ENCODE data around the gene OGDH. TPM values are rescaled to one million over a fixed set of nuclear protein-coding genes. Genes with fewer than 3 reads are reported as not detected.
"Not testable (repeated sequence)": the region's sequence is repeated elsewhere in the genome, so short reads cannot be mapped to it uniquely, and the experiment has no call there.

The OGDH gene
- total RNA-seq, 1 donor from 2014 or later, result 57.0 TPM

DNA sequence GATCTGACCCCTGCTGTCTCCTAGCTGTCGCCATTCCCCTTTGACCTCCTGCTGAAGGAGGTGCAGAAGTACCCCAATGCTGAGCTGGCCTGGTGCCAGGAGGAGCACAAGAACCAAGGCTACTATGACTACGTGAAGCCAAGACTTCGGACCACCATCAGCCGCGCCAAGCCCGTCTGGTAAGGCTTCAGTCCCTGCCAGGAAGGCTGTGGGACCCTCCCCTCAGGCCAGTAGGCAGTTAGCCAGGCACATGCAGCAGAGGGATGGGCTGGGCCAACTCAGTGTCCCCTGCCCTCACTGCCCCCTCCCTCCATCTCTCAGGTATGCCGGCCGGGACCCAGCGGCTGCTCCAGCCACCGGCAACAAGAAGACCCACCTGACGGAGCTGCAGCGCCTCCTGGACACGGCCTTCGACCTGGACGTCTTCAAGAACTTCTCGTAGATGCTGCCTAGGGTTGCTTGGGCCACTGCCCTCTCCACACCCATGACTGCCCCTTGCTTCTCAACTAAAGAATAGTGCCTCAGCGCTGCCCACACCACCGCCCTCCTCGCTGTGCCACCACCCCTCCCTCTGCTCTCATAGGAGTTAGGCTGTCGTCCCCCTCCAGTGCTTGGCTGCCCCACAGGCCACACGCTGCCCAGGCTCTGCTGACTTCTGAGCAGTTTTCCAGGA, 101.3 kb downstream of the OGDH start:
- no peak for DNase-seq

DNA sequence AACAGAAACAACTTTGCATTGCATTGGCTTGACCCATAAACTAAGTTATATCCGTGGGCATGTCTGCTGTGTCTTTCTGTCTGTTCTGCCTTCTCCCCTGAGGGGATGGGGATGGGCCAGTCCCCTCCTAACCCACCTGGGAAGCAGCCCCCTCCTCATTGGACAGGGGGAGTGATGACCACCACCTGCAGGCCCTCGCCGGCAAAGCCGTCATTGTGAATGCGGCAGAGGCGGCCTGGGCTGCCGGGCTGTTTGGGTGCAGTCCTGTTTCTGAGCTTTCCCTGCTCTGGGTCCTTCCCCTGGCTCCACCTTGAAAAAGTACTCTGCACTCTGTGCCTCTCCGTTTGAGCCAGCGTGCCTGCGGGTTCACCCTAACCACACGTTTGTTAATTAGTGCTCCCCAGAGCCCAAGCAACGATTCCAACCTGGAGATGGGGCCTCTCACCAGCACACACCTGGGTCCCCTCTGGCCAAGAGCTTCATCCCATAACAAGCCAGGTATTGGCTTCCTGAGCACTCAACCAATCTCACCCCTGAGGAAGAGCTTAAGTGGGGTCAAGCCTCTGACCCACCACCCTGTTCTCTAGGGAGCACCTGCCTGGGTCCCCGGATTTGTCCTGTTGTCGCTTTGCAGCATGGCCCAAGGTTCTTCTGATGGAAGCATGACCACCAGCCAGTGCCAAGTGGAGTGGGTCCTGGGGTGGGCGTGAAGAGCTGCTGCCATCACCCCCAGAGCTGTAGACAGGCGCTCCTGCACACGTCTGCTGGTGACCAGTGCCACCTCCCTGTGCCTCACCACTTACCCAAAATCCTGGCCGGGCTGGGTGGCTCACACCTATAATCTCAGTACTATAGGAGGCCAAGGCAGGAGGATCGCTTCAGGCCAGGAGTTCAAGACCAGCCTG, 102.8 kb downstream of the OGDH start:
- DNase-seq, result no peak

DNA sequence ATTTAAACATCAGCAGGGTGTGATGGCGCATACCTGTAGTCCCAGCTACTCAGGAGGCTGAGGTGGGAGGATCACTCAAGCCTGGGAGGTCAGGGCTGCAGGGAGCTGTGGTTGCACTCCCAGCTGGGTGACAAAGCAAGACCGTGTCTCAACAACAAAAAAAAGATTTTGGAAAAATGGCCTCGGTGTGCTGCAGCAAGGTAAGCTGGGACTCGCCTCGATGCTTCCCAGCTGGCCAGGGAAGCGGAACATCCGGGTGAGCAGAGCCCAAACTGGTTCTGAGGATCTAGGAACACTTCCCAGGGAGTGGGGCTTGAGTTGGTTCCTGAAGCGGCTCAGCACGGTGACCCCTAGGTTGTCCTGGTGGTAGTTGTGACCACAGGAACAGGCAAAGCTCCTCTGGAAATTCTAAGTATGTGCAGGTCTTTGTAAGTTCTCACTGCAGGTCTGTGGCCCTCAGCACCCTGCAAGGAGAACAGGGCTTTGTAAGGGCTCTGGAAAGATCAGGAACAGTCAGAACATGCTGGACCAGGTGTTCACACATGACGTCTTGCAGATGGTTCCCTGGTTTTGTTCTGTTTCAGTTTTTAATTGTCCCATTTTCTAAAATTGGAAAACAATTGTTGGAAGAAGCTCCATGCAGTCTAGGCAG, 103.6 kb downstream of the OGDH start:
- DNase-seq, result no peak

DNA sequence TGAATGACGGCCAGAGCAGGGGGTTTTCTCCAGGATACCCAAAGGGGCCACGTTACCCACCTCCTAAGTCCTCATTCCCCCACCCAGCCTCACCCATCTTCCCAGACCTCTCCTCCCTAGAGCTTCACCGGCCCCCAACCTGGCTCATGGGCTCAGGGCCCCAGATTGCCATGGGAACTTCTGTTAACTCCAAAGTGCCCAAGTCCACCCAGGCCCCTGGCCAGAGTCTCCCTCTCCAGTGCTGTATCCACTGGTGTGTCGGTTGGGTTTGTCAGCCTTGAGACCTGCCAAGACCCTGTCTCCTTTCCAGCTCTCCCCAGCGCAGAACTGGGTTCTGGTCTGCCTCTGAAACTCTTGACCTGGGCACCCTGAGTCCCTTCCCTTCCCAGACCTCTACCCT, 105.1 kb downstream of the OGDH start:
- DNase-seq, result no peak

DNA sequence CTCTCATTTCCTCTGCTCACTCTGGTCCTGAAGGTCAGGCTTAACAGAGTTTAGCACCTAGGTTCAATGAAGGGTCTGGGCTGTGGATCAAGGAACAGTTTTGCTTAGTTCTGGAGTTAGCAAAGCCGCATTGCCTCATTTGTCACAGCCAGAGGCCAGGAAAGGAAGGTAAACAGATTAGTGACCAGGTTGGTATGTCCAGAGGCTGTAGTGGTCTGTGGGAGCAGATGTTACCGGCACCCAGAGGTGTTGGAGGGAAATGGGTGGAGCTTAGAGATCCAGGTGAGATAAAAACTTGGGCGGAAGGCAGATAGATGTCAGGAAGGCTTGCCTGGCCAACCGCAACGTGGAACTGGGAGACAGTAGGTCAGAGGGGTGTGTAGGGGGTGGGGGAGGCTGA, 105.6 kb downstream of the OGDH start:
- DNase-seq, result no peak

DNA sequence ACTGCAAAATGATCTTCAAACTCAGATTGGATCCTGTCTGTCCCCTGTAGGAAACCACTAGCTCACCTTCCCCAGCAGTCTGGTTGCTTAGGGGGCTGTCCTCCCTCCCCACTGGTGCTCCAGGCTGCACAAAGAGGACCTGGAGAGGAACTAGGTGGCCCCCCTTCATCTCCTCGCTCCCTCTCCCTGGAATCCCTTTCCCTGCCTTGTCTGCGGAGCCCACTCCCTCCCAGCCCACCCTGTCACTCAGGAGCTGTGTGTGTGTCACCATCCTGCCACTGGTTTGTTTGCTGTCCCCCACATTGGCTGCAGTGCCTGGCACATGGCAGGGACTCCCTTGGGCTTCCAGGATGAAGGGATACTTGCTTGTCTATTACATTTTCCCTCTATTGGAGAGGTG, 106.7 kb downstream of the OGDH start:
- no peak for DNase-seq

DNA sequence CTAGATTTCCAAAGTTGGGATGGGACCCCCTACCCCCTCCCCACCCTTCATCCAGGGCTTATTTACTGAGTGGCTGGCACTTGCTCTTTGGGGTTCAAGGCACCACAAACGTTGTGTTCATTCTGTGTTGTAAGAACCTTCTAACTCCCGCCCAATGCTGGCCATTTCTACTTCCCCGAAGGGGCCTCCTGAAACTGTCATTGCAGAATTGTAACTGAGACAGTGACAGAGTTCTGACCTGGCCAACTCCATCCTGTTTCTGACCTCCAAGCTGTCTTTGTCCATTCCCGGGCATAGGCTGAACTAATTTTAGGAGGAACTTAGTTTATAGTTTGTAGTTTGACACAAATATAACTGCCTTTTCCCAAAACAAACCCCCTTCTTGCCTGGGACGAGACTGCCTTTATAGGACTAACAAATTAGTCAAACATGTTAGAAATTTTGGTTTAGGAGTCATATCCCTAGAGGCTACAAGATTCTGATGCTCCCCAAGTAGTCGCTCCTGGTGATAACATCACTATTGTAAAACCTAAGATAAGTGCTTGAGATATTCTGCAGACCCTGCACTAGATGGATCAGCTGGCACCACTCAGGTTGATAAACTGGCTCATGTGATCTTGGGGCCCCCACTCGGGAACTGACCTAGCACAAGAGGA, 107.4 kb downstream of the OGDH start:
- DNase-seq, result no peak

DNA sequence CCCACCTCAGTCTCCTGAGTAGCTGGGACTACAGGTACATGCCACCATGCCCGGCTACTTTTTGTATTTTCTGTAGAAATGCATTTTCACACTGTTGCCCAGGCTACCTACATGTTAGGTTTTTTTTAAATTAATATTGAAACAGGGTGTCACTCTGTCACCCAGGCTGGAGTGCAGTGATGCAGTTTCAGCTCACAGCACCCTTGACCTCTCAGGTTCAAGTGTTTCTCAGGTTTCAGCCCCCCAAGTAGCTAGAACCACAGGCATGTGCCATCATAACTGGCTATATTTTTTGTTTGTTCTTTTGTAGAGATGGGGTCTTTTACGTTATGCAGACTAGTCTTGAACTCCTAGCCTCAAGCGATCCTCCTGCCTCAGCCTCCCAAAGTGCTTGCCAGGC, 109.8 kb downstream of the OGDH start:
- no peak for DNase-seq

DNA sequence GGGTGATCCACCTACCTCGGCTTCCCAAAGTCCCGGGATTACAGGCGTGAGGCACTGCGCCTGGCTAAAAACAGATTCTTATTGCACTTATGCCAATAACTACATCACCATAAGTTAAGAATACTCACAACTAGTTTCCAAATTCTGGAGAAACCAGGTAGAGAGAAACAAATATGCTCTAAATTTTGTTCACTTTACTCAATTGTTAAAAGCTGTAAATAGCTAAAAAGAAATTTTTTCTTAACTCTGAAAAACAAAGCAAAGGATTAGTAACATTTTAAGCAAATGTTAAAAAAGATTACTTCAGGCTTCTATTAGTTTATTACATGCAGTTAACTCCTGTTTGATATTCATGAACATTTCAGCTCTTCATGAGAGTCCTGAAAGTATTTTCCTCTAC, 113.9 kb downstream of the OGDH start:
- DNase-seq, result no peak

DNA sequence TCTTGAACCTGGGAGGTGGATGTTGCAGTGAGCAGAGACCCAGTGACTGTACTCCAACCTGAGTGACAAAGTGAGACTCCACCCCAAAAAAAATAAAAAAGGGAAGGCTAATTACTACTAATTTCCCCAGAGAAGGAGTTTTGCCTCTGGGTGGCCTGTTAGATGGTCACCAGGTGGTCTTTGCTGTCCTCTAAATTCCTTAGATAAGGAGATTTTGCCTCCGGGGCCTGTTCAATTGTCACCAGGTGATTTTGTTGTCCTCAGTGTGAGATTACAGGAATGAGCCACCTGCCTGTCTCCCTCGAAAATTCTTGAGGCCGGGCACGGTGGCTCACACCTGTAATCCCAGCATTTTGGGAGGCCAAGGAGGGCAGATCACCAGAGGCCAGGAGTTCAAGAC, 117.8 kb downstream of the OGDH start:
- DNase-seq, result no peak

DNA sequence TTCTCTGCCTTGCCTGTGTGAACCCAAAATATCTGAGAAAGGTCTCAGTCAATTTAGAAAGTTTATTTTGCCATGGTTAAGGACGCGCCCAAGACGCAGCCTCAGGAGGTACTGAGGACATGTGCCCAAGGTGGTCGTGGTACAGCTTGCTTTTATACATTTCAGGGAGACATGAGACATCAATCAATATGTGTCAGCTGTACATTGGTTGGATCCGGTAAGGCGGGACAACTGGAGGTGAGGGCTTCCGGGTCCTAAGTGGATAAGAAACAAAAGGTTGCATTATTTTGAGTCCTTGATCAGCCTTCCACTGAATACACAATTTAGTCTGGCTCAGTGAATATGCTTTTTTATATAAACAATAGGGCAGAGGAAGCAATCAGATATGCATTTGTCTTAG, 119.8 kb downstream of the OGDH start:
- DNase-seq, result not testable (repeated sequence)

DNA sequence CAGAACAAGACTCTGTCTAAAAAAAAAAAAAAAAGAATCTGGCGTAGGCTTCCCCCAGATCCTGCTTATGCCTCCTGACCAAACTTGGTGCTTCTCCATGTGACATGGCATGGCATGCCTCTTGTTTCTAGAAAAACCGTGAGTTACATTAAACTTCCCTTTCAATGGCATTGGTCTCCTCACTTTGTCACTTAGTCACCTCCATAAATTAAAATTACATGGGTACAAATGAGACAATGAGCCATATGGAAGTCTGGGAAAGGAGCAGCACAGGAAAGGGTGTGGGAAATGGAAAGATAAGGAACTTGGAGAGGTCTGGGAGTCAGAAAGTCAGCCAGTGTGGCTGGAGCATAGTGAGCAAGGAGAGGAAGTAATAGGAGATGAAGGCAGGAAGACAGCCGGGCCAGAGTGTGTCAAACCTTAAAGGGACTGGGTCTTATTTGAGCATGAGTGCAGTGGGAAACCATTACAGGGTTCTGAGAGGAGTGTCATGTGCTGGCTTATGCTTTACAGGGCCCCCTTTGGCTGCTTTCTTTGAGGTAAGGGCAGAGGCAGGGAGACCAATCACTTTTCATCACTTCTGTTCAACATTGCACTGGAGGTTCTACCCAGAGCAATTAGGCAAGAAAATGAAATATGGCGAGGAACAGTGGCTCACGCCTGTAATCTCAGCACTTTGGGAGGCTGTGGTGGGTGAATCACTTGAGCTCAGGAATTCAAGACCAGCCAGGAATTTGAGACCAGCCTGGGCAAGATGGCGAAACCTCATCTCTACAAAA, 120.9 kb downstream of the OGDH start:
- peak; percentile 56 for DNase-seq

DNA sequence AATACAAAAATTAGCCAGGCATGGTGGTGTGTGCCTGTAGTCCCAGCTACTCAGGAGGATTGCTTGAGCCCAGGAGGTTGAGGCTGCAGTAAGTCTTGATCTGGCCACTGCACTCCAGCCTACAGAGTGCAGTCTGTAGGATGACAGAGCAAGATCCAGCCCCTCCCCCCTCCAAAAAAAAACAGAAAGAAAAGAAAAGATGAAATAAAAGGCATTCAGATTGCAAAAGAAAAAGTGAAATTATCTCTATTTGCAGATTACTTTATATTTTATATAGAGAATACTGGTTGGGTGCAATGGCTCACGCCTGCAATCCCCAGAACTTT, 121.5 kb downstream of the OGDH start:
- no peak for DNase-seq

DNA sequence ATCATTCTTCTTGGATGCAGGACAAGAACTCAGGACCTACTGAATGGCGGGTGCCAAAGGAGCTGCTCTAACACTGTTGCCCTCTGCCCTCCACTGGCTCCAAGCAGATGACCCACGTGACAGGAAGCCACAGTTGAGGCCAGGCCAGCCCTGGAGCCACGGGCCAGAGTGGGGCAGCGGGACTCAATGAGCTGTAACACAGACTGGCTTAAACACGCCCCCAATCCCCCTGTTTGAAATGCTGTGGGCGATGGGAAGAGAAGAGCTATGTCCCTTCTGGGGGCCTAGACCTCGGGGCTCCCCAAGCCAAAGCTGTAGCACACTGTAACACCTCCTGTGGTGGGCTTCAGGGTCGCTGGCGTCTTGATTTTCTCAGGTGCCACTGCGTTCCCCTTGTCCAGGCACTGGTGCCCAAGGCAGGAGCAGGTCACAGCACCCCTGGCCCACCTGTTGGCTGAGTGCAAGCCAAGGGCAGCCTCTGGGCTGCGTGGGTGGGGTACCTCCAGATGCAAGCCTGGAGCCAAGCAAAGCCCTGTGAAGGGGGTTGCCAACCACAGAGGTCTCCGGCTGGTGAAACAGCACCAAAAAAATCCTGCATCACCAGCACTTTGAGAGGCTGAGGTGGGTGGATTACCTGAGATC, 123.6 kb downstream of the OGDH start:
- DNase-seq, result peak; percentile 27

DNA sequence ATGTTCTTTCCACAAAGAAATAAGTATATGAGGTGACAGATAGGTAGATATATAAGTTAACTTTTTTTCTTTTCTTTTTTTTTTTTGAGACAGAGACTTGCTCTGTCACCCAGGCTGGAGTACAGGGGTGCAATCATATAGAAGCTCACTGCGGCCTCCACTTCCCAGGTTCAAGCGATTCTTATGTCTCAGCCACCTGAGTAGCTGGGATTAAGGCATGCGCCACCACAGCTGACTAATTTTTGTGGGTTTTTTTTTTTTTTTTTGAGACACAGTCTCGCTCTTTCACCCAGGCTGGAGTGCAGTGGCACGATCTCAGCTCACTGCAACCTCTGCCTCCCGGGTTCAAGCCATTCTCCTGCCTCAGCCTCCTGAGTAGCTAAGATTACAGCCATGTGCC, 126.5 kb downstream of the OGDH start:
- DNase-seq, result not testable (repeated sequence)

DNA sequence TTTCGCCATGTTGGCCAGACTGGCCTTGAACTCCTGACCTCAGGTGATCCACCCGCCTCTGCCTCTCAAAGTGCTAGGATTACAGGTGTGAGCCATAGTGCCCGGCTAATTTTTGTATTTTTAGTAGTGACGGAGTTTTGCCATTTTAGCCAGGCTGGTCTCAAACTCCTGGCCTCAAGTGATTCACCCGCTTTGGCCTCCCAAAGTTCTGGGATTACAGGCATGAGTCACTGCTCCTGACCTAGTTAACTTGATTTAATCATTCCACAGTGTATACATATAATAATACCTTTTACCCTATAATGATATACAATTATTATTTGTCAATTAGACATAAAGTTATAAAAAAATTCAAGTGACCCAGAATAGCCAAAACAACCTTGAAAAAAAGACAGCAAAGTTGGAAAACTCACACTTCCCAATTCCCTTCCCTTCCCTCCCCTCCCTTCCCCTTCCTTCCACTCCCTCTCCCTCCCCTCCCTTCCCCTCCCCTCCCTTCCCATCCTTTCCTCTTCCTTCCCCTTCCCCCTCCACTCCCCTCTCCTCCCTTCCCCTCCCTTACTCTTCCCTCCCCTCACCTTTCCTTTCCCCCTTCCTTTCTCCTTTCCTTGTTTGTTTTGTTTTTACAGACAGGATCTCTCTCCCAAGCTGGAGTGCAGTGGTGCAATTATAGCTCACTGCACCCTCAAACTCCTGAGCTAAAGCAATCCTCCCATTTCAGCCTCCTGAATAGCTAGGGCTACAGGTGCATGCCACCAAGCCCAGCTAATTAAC, 127.5 kb downstream of the OGDH start:
- peak; percentile 56 for DNase-seq

DNA sequence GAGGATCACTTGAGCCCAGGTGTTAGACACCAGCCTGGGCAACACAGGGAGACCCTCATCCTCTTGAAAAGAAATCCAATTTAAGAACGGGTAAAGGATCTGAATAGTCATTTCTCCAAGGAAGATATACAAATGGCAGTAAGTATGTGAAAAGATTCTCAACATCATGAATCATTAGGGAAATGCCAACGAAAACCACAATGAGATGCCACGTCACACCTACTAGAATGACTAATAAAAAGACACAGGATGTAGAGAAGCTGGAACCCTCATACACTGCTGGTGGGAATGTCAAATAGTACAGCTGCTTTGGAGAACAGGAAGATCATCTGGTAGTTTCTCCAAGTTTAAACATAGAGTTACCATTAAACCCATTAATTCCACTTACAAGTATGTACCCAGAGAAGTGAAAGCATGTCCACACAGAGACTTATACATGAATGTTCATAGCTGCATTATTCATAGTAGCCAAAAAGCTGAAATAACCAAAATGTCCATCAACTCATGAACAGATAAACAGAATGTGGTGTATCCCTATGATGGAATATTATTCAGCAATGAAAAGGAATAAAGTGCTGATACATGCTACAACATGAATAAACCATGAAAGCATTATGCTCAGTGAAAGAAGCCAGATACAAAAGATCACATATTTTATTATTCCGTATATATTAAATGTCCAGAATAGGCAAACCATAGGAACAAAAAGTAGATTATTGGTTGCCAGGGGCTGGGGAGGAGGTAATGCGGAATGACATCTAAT, 129.2 kb downstream of the OGDH start:
- peak; percentile 94 for DNase-seq

DNA sequence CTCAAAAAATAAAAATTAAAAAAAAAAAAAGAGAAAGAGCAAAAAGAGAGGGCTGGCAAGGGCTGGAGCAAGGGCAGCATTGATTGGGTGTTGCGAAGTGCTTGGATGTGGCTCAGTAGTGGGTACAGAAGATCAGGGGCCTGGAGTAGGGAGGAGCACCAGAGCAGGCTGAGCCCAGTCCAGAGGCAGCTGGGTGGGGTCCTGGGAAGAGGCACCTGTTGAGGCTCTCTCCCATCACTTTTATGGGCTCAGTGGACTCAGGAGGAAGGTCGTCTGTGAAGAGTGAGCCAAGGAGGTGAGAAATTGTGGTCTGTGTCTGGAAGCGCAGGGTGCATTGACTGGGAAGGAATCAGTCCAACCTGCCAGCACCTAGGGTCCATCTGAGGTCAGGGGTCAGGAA, 130.5 kb downstream of the OGDH start:
- no peak for DNase-seq

DNA sequence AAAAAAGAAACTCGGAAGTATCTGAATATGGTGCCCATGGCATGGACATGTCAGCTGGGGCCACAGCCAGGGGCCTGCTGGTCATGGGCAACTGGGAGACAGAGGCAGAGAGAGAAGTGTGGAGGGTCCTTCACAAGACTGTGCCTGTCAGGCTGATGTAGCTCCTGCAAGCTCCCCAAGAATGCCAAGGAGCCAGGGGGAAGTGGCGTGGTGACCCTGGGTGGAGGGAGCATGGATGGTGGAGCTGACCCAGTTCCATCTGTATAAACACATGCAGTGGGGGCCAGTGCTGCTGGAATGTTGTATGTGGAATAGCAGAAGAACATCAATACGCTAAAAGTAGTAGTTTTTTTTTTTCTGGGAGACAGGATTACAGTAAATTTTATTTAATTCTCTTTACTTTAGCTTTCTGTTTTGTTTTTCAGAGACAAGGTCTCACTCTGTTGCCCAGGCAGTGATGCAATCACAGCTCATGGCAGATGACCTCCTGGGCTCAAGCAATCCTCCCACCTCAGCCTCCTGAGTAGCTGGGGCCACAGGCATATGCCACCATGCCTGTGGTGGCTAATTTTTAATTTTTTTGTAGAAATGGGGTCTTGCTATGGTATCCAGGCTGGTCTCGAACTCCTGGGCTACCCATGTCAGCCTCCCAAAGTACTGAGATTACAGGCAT, 131.8 kb downstream of the OGDH start:
- DNase-seq, result no peak
